T-helper 2 cell treated with Interferon-gamma antibody and Interleukin-4, amounts not matched to agents 100 ng/mL and 5 ng/mL, for 36 hours (primary cell): ENCODE measurements around the gene TPGS2. TPM values are rescaled to one million over a fixed set of nuclear protein-coding genes. Genes with fewer than 3 reads are reported as not detected.
"Not testable (repeated sequence)": the region's sequence is repeated elsewhere in the genome, so short reads cannot be mapped to it uniquely, and the experiment has no call there.

Source experiments
- intact Hi-C: fragments of 100-400 bp; cut with micrococcal nuclease; formaldehyde crosslinking; loops from one replicate; pipeline ENCODE4 v1.15.1; 2023
- total RNA-seq: library from RNA; stranded (reverse); gene quantifications from 2 replicates; pipeline ENCODE4 v1.2.3, GENCODE V29; 2022

Gene TPGS2, protein sequence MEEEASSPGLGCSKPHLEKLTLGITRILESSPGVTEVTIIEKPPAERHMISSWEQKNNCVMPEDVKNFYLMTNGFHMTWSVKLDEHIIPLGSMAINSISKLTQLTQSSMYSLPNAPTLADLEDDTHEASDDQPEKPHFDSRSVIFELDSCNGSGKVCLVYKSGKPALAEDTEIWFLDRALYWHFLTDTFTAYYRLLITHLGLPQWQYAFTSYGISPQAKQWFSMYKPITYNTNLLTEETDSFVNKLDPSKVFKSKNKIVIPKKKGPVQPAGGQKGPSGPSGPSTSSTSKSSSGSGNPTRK
- total RNA-seq, result 97.5 and 103 TPM in 2 replicates

DNA sequence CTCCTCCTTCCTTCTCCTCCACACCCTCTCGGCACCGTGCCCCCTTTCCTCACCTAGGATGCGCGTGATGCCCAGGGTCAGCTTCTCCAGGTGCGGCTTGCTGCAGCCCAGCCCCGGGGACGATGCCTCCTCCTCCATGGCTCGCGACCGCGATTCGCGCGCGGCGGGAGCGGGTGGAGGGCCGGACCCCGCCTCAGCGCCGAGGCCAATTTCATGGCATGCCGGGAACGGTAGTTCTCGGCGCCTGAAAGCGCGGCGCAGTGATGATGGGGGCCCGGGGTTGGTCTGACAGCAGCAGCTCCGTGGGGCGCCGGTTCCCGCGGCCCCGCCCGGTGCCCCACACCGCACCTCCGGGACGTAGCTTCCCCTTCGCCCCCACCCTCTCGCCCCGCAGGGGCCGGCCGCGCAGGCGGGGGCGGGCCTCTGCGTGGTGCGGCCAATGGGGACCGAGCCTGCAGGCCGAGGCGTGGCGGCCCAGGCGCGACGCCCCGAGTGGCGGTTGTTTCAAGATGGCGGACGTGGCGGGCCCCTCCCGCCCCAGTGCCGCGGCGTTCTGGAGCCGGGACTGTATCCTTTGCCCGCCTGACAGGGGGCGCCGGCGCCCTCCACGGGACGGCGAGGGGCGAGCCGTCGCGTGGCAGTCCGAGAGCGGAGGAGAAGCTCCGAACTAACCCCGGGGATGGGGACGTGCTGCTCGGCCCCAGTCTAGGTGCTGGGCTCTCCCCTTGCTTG, at the start of gene TPGS2, which contains the start of gene KIAA1328:
TPGS2 (minus strand) TSS at position 373 of the 732 bp plus-strand sequence; CDS start at position 138, 235 bp downstream.
KIAA1328 (plus strand) TSS at position 498 of the 732 bp plus-strand sequence; CDS start at position 510, 12 bp downstream.
- intact Hi-C loops, result loop anchor here (1.0 to 5.0 kb wide), 6 partner anchors 699 to 1786 kb away; partner anchors contain the start of genes ELP2, INO80C, MAPRE2 and RMP24

DNA sequence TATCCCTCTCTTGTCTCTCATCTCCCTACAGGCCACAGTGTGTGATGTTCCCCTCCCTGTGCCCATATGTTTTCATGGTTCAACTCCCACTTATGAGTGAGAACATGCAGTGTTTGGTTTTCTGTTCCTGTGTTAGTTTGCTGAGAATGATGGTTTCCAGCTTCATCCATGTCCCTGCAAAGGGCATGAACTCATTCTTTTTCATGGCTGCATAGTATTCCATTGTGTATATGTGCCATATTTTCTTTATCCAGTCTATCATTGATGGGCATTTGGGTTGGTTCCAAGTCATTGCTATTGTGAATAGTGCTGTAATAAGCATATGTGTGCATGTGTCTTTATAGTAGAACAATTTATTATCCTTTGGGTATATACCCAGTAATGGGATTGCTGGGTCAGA, 45.0 kb upstream of the TPGS2 start:
- intact Hi-C loops, result not testable (repeated sequence)

DNA sequence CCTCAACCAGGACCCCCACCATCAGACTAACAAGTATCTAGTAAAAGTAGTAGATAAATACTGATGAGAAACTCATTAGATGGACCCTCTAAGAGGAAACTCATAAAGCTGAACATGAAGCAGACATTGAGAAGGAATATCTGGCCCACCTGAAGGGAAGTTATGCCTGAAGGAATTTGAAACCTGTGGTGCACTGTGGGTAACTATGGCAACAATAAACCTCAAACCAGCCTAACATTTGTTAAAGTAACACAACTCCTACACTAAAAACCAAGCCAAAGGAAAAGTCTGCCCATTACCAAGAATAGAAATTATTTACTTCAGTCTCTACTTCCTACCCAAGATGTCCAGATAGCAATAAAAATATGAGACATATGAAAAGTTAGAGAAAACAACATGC, 43.5 kb upstream of the TPGS2 start:
- intact Hi-C loops, result no loop called here

DNA sequence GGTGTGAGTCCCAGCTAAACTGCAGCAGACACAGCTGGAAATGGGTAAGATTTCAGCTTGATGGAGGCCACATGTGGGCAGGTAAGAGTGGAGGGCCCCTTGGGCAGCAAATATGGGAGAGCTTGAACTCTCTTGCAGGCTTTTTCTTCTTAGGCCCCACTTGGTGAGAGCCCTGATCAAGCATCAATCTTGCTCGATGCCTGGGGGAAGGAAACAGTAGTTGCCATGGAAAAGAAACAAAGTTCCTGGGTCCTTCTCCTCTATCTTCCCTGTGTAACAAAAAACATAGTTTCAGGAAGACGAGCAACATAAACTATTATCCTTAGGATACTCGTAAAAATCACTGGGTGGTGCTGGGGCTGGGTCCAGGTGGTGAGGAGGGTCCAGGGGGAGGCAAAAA, 43.0 kb upstream of the TPGS2 start:
- intact Hi-C loops, result no loop called here

DNA sequence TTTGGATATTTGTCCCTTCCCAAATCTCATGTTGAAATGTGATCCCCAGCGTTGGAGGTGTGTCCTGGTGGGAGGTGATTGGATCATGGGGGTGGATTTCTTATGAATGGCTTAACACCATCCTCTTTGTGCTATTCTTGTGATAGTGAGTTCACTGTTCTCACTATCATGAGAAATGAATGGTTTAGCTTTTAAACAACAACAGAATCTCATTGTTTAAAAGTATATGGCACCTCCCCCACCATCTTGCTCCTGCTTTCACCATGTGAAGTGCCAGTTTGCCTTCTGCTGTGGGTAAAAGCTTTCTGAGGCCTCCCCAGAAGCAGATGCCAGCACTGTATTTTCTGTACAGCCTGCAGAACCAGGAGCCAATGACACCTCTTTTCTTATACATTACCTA, 38.3 kb upstream of the TPGS2 start:
- intact Hi-C loops, result no loop called here

DNA sequence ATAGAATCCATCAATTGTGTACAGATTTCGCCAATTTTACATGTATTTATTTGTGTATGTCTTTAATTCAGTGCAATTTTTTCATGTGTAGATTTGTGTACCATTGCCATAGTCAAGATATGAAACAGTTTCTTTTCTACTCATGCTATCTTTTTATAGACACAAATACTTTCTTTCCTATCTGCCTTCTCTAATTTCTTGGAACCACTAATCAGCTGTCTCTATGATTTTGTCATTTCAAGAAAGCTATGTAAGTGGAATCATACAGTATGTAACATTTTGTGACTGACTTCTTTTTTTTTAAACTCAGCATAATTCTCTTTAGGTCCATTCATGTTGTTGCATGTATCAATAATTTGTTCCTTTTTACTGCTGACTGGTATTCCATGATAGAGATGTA, 33.4 kb upstream of the TPGS2 start:
- intact Hi-C loops, result no loop called here

DNA sequence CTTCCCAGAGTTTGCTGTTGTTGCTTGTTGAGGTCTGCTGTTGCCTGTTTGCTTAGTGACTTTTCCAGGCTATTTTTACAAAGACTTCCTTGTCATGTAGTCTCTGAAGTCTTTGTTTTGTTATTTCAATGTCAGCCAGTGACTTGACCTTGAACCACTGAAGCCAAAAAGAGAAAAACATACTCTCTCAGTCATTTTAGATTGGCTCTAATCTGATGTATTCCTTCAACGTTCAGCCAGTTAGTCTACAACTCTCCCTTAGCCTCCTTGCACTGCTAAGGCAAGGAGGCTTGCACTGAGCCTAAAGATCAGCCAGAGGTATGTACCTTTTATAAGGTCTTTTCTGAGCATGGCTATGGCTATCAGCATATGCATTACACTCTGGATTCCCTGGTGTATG, 28.0 kb upstream of the TPGS2 start:
- intact Hi-C loops, result no loop called here

DNA sequence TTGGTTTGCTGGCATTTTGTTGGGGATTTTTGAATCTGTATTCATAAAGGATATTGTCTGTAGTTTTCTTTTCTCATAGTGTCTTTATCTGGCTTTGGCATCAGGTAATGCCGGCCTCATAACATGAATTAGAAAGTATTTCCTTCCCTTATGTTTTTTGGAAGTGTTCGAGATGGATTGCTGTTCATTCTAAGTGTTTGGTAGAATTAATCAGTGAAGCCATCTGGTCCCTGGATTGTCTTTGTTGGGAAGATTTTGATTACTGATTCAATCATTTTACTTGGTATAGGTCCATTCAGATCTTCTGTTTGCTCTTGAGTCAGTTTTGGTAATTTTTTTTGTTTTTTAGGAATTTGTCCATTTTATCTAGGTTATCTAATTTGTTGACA, 22.4 kb upstream of the TPGS2 start:
- intact Hi-C loops, result no loop called here

DNA sequence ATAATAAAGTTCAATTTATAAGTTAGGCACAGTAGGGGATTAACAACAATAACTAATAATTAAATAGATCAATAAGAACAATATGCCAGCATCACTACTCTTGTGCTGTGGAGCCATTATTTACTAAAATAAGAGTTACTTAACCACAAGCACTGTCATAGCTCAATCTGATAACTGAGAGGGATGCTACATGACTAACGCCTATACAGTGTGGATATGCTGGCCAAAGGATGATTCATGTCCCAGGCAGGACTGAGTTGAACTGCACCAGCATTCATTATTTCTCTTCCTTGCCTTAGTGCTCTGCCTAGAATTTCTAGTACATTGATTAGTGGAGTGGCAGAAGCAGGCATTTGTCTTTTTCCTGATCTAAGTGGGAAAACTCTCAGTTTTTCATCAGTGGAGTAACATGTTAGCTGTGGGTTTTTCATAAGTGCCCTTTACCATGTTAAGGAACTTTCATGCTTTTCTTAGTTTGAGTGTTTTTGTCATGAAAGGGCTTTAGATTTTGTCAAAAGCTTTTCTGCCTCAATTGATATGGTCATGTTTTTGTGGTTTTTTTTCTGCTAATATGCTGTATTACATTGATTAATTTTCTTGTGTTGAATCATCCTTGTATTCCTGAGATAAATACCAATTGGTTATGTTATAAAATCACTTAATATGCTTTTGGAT, 21.9 kb upstream of the TPGS2 start:
- intact Hi-C loops, result no loop called here

DNA sequence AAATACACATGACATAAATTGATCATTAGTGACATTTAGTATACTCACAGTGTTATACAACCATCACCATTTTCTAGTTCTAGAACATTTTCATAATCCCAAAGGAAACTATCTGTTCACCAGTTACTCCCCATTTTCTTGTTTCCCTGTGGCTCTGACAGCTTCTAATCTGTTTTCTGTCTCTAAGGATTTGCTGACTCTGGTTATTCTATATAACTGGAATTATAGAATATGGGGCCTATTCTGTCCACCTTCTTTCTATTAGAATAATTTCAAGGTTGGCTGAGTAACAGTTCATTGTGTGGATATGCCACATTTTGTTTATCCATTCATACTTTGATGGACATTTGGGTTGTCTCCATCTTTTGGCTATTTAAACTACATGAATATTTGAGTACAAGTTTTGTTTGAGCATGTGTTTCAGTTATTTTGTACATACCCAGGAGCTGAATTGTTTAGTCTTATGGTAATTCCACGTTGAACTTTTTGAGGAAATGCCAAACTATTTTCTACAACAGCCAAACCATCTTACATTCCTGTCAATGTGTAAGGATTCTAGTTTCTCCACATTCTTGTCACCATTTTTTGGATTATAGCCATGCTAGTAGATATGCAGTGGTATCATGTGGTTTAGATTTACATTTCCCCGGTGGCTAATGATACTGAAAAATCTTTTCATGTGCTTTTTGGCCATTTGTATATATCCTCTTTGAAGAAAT, 20.6 kb upstream of the TPGS2 start:
- intact Hi-C loops, result no loop called here

DNA sequence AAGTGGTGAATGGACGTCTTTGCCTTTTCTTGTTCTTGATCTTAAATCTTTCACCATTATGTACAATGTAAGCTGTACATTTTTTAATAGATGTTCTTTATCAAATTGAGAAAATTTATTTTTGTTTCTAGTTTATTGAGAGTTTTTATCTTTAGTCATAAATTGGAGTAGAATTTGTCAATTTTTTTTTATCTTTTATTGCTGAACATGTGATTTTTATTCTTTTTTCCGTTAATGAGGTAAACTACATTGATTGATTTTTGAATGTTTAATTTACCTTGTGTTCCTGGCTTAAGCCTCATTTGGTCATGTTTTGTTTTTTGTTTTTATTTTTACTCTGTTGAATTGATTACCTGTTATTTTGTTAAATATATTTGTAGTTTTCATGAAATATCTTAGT, 19.8 kb upstream of the TPGS2 start:
- intact Hi-C loops, result no loop called here

DNA sequence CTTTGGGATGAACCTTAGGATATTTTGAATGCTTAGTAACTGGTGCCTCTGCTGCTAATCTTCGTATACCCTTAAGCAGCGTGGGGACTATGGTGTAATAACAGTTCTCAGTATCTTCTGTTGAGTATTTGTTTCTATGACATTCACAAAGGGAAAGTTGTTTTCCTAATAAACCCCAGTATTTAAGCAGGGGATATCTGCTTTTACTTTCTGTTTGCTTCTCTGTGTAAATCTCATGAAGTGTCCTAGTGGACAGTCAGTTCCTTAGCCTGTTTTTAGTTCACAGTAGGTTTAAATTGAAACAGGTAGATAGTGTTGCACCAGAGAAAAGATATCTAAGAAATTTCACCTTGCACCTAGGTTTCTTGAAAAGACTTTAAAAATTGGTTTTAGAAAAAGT, 15.0 kb upstream of the TPGS2 start:
- intact Hi-C loops, result no loop called here

DNA sequence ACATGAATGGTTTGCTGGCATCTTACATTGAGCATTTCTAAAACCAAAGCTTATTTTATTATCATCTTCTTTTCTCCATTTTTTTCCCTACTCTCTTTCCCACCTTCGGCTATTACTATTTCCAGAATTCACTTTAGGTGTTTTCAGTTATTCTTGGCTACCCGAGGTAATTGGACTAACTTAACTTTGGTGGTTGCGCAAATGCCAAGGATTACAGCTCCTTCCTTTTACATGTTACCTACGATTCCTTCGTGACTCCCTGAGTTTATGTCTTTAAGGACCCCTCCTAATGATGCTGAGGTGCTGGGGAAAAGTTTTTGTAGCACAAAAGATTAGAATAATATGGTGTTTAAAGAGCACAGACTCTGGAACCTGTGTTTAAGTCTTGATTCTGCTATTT, 14.4 kb upstream of the TPGS2 start:
- intact Hi-C loops, result no loop called here

DNA sequence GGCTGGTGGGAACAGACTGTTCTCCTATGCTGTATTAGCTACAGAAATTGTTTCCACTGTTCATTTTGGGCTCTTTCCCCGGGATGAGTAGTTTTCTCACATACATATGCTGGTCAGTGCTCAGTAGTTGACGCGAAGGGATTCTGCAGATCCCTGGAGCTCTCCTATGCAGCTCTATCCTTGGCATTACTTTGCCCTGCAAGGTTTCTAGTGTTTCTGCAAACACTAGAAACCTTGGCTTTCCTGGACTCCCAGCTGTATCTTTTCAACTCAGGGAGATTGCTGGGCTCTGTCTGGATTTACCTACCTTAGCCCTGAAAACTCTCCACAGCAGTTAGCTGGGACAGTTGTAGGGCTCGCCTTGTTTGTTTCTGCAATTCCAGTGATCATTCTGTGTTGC, 11.0 kb upstream of the TPGS2 start:
- intact Hi-C loops, result no loop called here

DNA sequence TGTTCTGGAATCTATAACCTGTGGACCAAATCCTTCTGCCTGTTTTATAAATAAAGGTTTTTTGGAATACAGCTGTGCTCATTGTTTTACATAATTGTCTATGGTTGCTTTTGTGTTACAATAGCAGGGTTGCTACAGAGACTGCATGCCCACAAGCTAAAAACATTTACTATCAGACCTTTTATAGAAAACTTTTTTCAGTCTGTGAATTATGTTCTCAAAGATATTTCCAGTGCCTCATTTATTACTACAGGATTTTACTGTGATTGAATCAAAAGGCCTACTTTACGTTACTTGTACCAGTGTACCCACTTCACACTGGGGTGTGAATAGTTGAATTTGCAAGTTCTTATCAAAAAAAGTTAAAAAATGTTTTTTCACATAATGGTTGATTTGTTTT, 7.1 kb upstream of the TPGS2 start:
- intact Hi-C loops, result no loop called here

DNA sequence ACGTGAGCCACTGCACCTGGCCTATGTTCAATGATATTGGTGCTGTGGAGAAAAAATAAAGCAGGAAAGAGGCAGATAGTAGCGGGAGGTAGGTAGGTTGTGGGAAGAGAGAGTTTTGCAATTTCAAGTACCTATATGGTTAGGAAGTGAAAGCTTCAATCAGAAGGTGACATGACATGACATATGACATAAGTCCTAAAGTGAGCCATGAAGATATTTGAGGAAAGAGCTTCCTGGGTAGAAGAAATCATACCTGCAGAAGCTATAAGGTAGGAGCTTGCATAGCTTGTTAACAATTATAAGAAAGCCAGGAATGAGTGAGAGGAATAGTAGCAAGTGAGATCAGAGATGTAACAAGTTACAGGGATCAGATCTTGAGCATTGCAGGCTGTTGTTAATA, 4.3 kb upstream of the TPGS2 start:
- intact Hi-C loops, result no loop called here

DNA sequence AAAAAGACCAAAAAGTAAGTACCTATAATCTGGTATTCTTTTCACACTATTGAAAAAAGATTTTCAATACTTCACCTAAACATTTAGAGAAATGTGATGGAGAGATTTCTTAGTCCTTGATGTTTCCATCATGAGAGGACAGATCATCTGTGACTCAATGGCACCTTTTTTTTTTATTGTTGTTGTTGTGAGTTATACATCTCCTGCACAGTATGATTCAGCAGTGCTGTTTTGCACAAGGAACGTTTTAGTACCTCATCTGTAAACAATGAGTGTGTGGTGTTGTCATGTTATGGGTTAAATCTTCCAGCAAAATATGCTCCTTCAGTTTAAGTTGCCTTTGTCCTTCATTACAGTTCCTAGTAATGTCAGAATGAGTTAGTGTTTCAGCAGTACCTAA, 2.3 kb upstream of the TPGS2 start:
- intact Hi-C loops, result no loop called here

DNA sequence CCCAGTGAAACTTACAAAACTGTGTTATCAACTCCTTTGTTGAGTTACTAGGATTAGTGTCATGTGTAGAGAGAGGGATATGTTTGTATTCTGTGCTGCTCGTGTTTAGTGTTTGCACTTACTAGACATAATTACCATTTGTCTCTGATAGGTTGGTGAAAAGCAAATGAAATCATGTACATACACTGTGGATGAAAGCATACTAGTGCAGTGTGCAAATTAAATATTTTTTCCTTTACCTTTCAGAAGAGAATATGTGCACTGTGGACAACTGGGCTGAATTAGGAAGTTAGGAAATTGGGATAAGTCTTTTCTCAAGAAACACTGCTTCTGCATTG, 1.3 kb upstream of the TPGS2 start:
- intact Hi-C loops, result no loop called here

DNA sequence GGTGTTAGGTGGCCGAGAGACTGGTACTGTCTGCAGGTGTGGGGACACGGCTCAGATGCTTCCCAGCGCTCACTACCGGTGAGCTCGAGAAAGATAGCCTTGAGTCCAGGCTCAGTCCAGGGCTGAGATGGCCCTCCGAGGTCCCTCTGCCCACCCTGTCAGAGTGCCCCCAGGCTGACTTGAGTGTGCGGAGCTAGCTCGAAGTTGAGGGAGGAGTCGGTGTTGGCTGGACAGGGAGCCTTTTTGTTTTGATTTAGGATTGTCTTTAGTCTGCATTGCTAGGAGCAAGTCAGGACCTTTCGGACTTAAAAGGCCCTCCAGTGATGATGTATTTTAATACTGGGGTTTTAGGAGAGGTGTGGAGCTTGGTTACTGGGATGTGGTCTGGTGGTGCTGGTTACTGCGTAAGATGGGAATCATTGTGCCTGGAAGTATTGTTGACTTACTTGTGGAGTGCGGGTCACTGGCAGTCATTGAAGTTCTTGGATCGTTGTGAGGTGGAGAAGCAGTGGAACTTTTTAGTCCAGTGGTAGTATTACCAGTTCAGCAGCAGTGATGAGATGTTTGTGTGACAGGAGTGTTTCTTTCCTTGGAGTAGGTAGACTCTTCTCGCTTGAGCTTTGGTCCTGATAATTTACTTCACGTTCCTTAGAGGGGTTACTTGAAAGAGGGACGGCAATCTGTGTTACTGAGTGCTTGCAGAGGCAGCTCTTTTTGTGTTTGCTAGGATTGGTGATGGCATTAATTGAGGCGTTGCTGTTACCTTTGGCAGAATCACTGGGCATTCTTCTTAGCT, 758 bp upstream of the TPGS2 start:
- intact Hi-C loops, result loop anchor here (1.0 to 5.0 kb wide), 6 partner anchors 700 to 1787 kb away; partner anchors contain the start of genes ELP2, INO80C, MAPRE2 and RMP24

DNA sequence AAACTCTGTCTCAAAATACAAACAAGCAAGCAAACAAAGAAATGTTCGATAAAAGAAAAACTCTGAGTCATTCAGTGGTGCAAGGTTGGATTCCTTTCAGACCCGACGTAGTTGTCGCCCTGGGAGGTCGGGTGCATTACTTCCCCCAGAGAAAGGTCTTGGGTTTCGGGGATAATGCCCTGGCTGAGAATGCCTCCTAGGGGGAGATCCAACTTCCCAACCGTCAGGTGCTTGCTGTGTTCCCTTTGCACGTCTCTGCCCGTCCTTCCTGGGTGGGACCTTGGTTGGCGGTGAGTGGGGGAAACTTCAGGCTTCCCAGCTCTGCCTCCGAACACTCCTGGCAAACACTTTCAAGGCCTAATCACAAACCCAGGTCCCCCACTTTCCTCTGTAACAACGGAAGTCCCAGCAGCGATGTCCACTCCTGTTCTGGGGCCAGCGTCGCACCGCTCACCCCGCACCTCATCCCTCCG, 609 bp downstream of the TPGS2 start:
- intact Hi-C loops, result loop anchor here (2.0 to 5.0 kb wide), 4 partner anchors 761 to 1786 kb away; partner anchors contain the start of genes INO80C, MAPRE2, RPRD1A and ZNF24
